AG08396 (cell line): ENCODE data around the gene PRKAB1.
"Not testable (repeated sequence)": the region's sequence is repeated elsewhere in the genome, so short reads cannot be mapped to it uniquely, and the experiment has no call there.

Experiments used
- DNase-seq: peaks from one replicate; pipeline ENCODE4 v3.0.0; 2012; ENCODE audit warnings: low spot score, mixed read lengths

PRKAB1 gene, protein sequence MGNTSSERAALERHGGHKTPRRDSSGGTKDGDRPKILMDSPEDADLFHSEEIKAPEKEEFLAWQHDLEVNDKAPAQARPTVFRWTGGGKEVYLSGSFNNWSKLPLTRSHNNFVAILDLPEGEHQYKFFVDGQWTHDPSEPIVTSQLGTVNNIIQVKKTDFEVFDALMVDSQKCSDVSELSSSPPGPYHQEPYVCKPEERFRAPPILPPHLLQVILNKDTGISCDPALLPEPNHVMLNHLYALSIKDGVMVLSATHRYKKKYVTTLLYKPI

DNA sequence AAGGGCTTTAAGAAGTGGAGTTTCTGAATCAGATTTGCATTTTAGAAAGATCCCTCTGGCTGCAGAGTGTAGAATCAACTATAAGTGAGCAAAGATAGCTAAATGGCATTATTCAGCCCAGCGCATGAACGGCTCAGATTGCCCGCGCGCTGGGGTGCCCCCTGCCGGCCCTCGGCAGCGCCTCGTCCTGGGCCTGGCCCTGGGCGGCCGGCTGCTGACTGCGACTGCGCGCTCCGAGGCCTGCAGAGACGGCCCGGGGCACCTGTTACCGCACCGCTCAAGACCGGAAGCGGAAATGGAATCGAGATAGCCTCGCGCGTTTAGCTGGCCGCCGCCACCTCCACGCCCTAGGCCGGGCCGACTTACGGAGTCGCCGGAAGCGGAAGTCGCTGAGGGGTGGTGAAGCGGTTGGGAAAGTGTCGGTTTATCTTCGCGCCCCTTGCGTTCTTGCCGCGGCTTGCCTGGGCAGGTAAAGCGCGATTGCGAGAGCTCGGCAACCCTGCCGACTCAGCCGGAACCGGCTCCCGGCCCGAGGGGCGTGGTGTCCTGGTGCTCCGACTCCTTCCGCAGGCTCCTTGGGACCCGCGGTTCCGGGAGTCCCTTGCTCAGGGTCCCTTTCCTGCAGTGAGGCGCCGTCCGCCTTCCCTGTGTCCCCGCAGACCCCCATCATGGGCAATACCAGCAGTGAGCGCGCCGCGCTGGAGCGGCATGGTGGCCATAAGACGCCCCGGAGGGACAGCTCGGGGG is at the start of gene PRKAB1:
Gene PRKAB1, plus strand, starts transcription at position 557 of the 747 bp plus-strand sequence. Its CDS starts 112 bp downstream, at position 669.
- DNase-seq, result peak; percentile 100

DNA sequence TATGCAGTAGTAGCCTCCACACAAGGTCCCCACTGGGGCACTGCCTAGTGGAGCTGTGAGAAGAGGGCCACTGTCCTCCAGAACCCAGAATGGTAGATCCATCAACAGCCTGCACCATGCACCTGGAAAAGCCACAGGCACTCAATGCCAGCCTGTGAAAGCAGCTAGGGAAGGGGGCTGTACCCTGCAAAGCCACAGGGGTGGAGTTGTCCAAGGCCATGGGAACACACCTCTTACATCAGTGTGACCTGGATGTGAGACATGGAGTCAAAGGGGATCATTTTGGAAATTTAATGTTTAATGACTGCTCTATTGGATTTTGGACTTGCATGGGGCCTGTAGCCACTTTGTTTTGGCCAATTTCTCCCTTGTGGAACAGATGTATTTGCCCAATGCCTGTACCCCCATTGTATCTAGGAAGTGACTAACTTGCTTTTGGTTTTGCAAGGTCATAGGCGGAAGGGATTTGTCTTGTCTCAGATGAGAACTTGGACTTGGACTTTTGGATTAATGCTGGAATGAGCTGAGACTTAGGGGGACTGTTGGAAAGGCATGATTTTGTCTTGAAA is 49.5 kb upstream of the PRKAB1 start:
- DNase-seq, result not testable (repeated sequence)

DNA sequence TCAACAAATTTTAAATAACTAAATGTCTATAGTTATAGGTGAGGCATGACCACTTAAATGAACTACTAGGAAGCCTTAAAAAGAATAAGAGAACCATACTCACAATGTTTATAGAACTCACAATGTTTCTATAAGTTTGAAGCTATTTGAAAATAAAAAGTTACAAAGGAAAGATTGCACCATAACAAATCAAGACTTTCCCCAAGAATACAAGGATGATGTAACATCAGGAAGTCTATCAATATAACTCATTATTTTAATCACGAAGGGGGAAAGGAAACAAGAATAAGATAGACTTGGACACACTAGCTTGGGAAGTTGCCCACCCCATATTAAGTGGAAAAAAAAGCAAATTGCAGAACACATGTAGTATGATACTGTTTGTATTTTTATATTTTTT is 47.4 kb upstream of the PRKAB1 start:
- DNase-seq, result no peak

DNA sequence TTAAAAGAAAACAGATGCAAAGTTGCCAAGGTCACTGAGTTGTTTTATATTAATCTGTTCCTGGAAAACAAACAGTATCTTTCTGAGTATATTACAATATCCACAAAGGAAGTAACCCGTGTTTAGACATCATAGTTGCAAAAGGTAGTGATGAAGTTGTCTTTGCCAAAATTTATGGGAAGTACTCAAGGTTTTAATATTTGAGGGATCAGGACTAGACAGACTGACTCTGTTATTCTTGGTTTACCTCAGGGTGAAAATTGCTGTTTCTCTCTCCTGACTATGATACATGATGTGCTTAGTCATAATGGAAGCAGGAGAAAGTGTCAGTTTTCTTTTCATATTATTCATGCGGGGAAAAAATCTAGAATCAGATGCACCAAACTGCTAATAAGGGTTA is 46.1 kb upstream of the PRKAB1 start:
- DNase-seq, result no peak

DNA sequence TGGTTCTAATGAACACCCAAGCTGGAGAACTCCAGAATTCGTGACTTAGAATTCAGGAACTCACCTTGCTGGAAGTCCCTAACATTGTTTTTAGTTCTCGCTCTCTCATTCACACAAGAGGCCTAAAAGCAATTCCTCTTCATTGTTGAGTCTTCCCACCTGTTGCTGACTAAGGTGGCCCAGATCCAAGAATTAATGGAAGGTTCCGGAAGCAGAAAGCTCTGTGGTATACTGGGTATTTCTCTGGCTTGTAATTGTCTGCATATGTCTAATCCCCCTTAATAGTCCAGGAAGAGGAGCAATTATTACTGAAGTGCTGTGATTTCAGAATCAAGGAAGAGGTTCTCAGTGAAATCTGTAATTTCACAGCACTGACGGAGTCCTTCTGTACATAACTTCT is 43.0 kb upstream of the PRKAB1 start:
- no peak for DNase-seq

DNA sequence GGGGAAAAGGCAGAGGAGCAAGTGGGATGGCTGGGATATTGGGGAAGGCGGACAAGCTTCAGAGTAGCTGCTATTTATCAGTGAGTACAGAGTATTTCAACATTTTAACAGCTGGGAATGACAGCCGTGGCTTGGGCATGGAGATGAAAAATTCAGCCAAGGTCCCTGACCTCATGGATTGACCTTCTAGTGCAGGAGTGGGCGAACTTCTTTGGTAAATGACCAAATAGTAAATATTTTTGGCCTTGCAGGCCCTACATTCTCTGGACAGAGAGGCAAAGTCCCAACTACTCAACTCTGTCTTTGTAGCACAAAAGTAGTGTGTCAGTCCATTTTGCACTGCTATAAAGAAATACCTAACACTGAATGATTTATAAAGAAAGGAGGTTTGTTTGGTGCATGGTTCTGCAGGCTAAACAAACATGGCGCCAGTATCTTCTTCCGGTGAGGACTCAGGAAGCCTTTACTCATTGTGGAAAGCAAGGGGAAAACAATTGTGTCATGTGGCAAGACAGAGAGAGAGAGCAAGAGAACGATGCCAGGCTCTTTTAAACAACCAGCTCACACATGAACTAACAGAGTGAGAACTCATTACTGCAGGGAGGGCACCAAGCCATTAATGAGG is 40.8 kb upstream of the PRKAB1 start:
- no peak for DNase-seq

DNA sequence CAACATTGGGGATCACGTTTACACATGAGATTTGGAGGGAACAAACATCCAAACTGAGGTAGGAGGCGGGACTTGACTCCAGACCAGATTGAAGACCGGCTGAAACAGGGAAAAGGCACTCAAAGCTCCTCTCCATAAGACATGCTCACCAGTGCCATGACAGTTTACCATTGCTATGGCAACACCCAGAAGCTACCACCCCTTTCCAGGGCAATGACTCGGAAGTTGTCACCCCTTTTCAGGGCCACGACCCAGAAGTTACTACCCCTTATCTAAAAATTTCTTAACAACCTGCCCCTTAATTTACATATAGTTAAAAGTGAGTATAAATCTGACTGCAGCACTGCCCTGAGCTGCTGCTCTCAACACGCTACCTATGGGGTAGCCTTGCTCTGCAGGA is 40.2 kb upstream of the PRKAB1 start:
- no peak for DNase-seq

DNA sequence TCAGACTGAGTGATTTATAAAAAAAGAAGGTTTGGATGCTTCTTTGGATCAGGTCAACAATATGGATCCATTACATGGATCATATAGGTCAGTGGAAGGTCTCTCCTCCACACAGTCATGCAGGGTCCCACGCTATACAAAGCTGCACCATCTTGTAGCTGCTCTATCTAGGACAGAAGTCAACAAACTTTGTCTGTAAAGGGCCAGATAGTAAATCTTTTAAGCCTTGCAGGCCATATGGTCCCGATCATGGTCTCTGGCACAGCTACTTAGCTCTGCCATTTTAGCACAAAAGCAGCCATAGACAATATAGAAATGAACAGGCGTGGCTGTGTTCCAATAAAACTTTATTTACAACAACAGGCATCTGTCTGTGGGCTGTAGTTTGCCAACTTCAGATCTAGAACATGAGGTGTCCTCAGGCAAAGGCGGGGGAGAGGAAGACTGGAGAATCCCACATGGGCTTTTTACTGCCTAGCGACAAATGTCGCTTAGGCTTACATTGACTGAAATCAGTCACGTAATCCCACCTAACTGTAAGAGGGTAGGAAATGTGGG is 37.6 kb upstream of the PRKAB1 start:
- DNase-seq, result no peak

DNA sequence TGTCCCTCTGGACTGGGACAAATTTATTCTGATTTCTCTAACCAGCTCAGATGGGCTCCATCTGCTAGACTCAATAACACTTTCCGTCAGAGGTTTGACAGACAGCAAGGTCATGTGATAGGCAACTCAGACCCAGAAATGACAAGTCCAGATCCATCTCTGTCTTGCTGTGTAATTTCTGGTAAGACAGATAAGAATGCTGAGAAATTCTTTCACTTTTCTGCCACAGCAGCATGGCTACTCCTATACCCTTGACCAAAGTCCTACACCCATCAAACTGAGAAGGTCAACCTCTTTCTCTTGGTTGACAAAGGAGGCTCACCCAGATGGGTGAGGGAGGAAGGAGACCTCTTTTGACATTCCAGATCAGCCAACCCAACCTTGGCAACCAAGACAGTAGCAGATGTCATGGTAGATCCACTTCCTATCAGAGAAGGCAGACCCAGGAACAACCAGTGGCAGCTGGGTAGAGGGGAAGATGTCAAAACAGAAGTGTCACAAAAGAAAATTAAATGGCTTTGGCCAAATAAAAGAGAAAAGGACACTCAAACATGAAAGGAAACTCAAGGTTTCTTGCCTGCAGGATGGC is 36.9 kb upstream of the PRKAB1 start:
- no peak for DNase-seq

DNA sequence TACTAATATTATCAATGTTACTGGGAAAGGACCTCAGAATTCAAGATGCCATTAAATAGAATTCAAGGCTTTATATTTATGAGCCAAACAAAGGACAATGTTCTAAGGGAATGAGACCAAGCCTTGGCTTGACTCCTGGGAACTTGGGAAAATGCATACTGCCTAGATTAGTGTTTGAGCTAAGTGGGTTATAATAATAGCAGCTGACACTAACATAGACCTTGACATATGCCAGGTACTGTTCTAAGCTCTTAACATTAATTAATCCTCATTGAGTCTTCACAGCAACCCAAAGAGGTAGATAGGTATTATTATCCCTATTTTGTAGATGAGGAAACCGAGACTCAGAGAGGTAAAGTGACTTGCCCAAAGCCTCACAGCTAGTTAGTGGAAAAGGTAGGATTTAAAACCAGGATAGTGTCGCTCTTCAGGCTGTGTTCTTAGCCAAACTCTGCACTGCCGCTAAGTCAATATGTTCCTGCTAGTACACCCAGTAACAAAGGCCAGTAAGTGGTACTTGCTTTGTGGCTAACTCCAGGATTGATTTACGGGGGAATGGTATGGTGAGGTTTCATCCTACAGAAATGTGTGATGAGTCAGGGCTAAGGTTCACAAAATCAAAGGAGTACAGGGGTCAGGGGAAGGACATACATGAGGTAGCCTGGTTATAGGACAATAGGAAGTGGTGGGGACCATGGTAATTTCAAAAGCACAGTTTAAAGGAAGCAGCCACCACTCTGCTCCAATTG is 35.8 kb upstream of the PRKAB1 start:
- no peak for DNase-seq

DNA sequence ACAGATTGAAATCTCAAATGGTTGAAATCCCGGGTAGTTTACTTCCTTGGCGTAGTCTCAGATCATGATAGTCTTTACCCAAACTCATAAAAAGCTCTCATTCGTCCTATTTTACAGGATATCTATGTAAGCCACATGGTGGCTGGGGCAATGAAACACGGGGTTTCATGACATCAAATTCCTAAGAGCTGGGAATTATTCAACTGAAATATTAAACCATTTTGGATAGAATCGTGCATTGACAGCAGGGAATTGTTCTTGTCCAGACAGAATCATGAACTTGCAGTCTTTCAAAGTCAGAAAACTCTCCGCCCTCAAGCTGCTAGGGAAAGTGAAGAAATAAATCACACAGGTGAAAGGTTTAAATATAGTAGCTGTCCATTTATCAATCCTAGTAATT is 33.2 kb upstream of the PRKAB1 start:
- DNase-seq, result no peak

DNA sequence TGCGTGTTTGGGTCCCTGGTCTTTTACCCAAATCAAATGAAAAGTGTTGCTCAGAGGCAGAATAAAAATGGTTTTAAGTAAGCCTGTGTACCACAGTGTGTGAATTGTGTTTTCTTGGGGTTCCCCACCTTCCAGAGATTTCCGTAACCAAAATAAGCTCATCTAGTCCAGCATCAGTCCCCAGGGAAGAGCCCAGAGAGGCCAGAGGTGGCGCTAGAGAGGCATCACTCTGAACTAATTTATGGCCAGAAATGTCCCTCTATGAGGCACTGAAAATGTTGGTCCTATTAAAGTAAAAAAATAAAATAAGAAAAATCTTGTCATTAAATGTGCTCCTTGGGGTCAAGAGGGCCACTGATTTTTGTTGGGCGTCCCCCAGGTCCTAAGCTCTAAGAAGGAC is 24.9 kb upstream of the PRKAB1 start:
- DNase-seq, result no peak

DNA sequence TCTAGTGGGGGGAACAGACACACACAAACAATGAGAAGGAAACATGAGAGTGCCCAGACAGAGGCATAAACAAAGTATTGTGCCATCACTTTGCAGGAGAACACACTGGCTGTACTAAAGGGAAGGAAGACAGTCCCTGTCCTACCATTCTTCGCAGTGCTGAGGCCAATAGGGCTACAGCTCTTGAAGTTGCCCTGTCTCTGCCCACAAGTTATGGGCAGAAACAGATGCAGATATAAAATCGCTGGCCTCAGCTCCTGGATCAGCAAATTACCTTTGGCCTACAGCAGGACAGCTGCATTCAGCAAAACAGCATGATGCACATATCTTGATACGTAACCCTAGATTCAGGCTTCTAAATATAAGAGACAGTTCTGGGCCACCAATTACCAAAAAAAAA is 23.0 kb upstream of the PRKAB1 start:
- no peak for DNase-seq

DNA sequence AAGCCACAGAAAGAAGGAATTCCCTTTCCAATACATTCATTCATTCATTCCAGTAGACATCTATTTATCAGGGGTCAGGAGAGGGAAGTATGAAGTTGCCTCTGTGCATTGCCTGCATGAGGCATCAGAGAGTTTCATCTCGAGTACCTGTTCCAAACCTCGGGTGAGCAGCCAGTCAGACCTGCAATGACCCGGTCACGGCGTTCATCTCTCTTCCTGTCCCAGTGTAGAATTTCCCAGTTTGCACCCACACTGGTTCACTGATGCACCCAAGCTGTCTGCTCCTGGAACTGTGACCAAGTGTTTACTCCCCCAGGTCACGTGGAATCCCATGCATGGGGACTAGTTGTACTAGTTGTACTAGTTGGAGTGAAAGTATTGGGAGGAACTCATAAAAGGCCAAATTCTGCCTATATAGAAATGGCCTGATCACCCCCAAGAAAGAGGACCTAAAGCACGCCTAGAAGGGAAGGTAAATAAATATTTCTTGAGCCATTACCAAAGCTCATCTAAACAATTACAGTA is 22.3 kb upstream of the PRKAB1 start:
- DNase-seq, result no peak

DNA sequence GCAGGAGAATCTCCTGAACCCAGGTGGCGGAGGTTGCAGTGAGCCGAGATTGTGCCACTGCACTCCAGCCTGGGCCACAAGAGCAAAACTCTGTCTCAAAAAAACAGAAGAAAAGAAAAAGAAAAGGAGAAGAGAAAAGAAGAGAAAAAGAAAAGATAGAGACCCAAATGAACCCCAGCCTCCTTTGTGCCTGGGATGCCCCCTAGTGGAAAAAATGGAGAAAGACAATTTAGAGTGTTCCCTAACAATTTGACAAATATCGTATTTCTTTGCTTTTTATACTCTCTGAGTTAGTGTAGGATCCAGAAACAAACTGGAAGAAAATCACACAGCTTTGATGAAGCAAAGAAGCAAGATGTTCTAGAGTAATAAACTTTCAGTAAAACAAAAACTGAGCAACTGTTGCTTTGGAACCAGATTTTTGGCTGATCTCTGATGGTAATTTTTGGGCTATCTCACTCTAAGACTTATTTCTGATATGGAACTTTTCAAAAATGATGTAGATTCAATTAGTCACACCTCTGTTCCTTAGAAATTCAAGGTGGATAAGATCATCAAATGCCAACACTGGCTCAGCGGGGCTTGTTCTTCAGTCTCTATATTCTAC is 18.6 kb upstream of the PRKAB1 start:
- peak; percentile 32 for DNase-seq

DNA sequence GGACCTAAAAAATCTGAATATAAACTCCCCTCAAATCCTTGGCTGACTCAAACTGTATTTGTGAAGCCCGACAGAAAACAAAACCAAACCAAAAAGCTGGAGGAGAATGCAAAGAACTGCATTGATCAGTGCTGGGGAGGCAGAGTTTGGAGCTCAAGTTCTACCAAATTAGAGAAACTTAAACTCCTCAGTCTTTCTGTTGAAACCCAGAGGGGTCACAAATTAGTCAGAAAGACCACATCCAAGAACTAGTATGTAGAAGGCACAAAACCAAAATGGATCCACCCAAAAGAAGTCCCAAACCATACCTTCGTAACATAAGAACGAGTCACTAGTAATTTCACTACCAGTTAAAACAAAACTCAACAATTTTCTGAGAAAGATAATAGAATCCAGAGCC is 15.3 kb upstream of the PRKAB1 start:
- no peak for DNase-seq

DNA sequence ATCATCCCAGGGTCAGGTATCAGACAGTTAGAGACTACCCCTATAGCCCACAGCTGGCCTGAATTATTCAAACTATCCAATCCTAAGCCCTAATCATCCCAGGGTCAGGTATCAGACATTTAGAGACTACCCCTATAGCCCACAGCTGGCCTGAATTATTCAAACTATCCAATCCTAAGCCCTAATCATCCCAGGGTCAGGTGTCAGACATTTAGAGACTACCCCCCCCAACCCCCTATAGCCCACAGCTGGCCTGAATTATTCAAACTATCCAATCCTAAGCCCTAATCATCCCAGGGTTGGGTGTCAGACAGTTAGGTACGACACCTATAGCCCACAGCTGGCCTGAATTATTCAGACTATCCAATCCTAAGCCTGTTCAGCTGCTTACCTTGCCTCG is 10.9 kb upstream of the PRKAB1 start:
- DNase-seq, result not testable (repeated sequence)

DNA sequence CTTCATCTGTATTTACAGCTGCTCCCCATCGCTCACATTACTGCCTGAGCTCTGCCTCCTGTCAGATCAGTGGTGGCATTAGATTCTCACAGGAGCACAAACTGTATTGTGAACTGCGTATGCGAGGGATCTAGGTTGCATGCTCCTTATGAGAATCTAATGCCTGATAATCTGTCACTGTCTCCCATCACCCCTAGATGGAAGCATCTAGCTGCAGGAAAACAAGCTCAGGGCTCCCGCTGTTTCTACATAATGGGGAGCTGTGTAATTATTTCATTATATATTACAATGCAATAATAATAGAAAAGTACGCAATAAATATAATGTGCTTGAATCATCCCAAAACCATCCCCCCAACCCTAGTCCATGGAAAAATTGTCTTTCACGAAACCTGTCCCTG is 9.8 kb upstream of the PRKAB1 start:
- DNase-seq, result not testable (repeated sequence)

DNA sequence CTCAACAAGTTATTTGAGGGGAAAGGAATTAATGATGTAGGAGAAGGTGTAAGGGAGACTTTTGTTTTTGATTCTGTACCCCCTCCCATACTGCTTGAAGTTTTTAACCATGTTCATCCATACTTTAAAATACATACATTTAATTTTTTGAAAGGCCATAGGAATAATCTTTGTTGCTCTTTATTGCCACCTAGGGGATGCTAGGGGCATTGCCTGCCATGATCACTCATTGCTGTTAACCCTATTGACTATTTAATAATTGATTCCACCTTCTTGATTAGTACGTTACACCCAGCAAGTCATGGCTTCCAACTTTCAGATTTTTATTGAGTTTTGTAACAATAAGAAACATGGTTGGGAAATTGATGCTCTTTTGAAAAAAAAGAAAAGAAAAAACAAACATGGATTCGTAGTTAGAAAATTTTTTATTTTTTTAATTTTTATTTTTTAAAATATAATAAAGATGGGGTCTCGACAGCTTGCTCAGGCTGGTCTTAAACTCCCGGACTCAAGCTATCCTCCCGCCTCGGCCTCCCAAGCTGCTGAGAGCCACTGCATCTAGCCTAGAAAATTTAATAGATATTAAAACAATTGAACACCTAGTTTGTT is 8.5 kb upstream of the PRKAB1 start:
- peak; percentile 59 for DNase-seq

DNA sequence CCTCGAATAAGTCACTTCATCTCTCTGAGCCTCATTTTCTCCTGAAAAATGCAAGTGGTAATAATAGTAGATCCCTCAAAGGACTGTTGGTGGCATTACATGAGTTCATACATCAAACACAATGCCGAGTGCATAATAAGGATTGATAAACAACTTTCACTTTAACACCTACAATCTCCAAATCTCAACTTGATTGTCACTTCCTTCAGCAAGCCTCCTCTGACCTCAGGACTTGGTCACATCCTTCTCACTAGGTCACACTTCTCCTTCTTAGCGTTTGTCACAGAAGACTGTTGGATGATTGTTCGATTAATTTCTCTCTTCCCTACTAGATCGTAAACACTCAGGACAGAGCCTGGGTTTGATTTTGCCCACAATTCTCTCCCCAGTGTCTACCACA is 7.9 kb upstream of the PRKAB1 start:
- no peak for DNase-seq
